K562 (cell line): ENCODE results near the gene PPAT. TPM values are rescaled to one million over a fixed set of nuclear protein-coding genes. Genes with fewer than 3 reads are reported as not detected.
A peak's percentile ranks its signal among the peaks of the same experiment; 100 is the strongest.

Source experiments
- BMI1 ChIP-seq: fragments of 150-350 bp; IDR thresholded peaks from 2 replicates; pipeline ENCODE4 v1.6.1; 2014; ENCODE audit warnings: low read length
- HNRNPL ChIP-seq: fragments of 200-400 bp; formaldehyde crosslinking; IDR thresholded peaks from 2 replicates; pipeline ENCODE4 v1.6.1; 2017; ENCODE audit warnings: low read depth, mild to moderate bottlenecking, low read length
- ILF3 ChIP-seq: fragments of 450-650 bp; IDR thresholded peaks from 2 replicates; pipeline ENCODE4 v1.6.1; 2018; ENCODE audit warnings: antibody characterized with exemption, mild to moderate bottlenecking, moderate library complexity, borderline replicate concordance
- KHSRP ChIP-seq: fragments of 450-650 bp; IDR thresholded peaks from 2 replicates; pipeline ENCODE4 v1.6.1; 2017
- MEIS2 ChIP-seq: fragments of 450-650 bp; IDR thresholded peaks from 2 replicates; pipeline ENCODE4 v1.6.1; 2014; ENCODE audit warnings: mild to moderate bottlenecking; ENCODE audit not compliant: partially characterized antibody
- NCOA6 ChIP-seq: fragments of 450-650 bp; IDR thresholded peaks from 2 replicates; pipeline ENCODE4 v1.6.1; 2017; ENCODE audit warnings: mild to moderate bottlenecking
- PHTF2 ChIP-seq: fragments of 250-450 bp; sonication (Bioruptor Pico); IDR thresholded peaks from 2 replicates; pipeline ENCODE4 v1.5.0; 2021; ENCODE audit warnings: mild to moderate bottlenecking
- PRMT5 ChIP-seq: sonication (generic); formaldehyde crosslinking; IDR thresholded peaks from 2 replicates; pipeline ENCODE4 v1.5.0; 2020; ENCODE audit warnings: missing genetic modification reagents
- RFX1 ChIP-seq: fragments of 450-650 bp; IDR thresholded peaks from 2 replicates; pipeline ENCODE4 v1.6.1; 2016; ENCODE audit warnings: mild to moderate bottlenecking, moderate library complexity
- TAF7 ChIP-seq: fragments of 450-650 bp; IDR thresholded peaks from 2 replicates; pipeline ENCODE4 v1.6.1; 2016; ENCODE audit warnings: missing genetic modification characterization, missing compliant biosample characterization
- TARDBP ChIP-seq: fragments of 450-650 bp; IDR thresholded peaks from 2 replicates; pipeline ENCODE4 v1.6.1; 2016
- WHSC1 ChIP-seq: IDR thresholded peaks from one replicate; pipeline ENCODE4 v1.6.1; 2012; ENCODE audit warnings: low read length, control low read depth, inconsistent platforms
- YY1 ChIP-seq, 3 experiments: IDR thresholded peaks; 2 replicates each; pipeline ENCODE4 v1.6.1; 2011; ENCODE audit warnings: low read length in 2 of 3, mild to moderate bottlenecking in 2 of 3, moderate library complexity in 2 of 3, borderline replicate concordance in 1 of 3, control low read depth in 1 of 3, low read depth in 1 of 3; ENCODE audit not compliant: insufficient read depth in 3 of 3, insufficient replicate concordance in 2 of 3, control insufficient read depth in 1 of 3, insufficient read length in 1 of 3; ENCODE audit errors: extremely low read depth in 1 of 3
- ZC3H4 ChIP-seq: sonication (generic); formaldehyde crosslinking; IDR thresholded peaks from 2 replicates; pipeline ENCODE4 v1.9.0; 2021; ENCODE audit warnings: missing genetic modification reagents, borderline replicate concordance
- ZC3H8 ChIP-seq: fragments of 450-650 bp; IDR thresholded peaks from 2 replicates; pipeline ENCODE4 v1.6.1; 2017
- ZFP36 ChIP-seq: fragments of 150-350 bp; IDR thresholded peaks from 2 replicates; pipeline ENCODE4 v1.6.1; 2018; ENCODE audit warnings: low read length, low read depth; ENCODE audit not compliant: partially characterized antibody
- ZNF507 ChIP-seq: conservative IDR thresholded peaks from 2 replicates; pipeline ENCODE4 v1.6.1; 2017; ENCODE audit warnings: missing genetic modification characterization, missing compliant biosample characterization
- ZNF766 ChIP-seq: fragments of 200-800 bp; sonication (Bioruptor generic); conservative IDR thresholded peaks from 2 replicates; pipeline ENCODE4 v1.6.1; 2016; ENCODE audit warnings: missing genetic modification characterization, missing compliant biosample characterization
- polyA plus RNA-seq, 8 experiments: library from polyadenylated mRNA; depleted of rRNA in 4 of 8; stranded (reverse) in 5 of 8; unstranded in 3 of 8; fragments of >200 nt; fragmentation: Nextera tagmentation in 2 of 8; fragmentation: Illumina TruSeq in 1 of 8; extraction: Ambion mirVana in 2 of 8; extraction: Trizol in 1 of 8; gene quantifications; 2 replicates each; pipeline versions ENCODE4 v1.2.1 to v1.2.3, GENCODE V29; 2011 to 2014; ENCODE audit warnings: inconsistent platforms in 1 of 8, missing spikeins in 1 of 8
- total RNA-seq, 7 experiments: library from RNA; depleted of rRNA in 6 of 7; stranded (reverse); fragments of >200 nt in 6 of 7; fragmentation: Illumina TruSeq in 2 of 7; extraction: Trizol in 2 of 7; gene quantifications; 2 replicates each; pipeline versions ENCODE4 v1.2.1 to v1.2.3, GENCODE V29; 2011 to 2021; ENCODE audit warnings: low replicate concordance in 1 of 7
- TF ChIP-seq, protein P1 (sequence below): sonication (generic); IDR thresholded peaks from 2 replicates; pipeline ENCODE4 v1.6.1; 2016
- TF ChIP-seq, protein P2 (sequence below): sonication (generic); formaldehyde crosslinking; IDR thresholded peaks from 2 replicates; pipeline ENCODE4 v1.8.1; 2022; ENCODE audit warnings: missing genetic modification reagents
- TF ChIP-seq, protein P3 (sequence below): fragments of 250-450 bp; sonication (Bioruptor Pico); IDR thresholded peaks from 2 replicates; pipeline ENCODE4 v1.8.0; 2021; ENCODE audit warnings: moderate library complexity, mild to moderate bottlenecking, inconsistent platforms
- TF ChIP-seq, protein P4 (sequence below), 2 experiments: fragments of 450-650 bp in 1 of 2; IDR thresholded peaks; 2 replicates each; pipeline ENCODE4 v1.6.1; 2011 to 2017; ENCODE audit warnings: low read depth in 2 of 2, antibody characterized with exemption in 1 of 2, borderline replicate concordance in 1 of 2, low read length in 1 of 2, mild to moderate bottlenecking in 1 of 2, mixed read lengths in 1 of 2; ENCODE audit not compliant: control insufficient read depth in 1 of 2

Gene PPAT
- total and polyA plus RNA-seq, 9 of the 15 experiments (the other 6 are each of a cell fraction or from before 2014, with no cell fraction given), result 36.2 to 75.8 (median 55.5) TPM

DNA sequence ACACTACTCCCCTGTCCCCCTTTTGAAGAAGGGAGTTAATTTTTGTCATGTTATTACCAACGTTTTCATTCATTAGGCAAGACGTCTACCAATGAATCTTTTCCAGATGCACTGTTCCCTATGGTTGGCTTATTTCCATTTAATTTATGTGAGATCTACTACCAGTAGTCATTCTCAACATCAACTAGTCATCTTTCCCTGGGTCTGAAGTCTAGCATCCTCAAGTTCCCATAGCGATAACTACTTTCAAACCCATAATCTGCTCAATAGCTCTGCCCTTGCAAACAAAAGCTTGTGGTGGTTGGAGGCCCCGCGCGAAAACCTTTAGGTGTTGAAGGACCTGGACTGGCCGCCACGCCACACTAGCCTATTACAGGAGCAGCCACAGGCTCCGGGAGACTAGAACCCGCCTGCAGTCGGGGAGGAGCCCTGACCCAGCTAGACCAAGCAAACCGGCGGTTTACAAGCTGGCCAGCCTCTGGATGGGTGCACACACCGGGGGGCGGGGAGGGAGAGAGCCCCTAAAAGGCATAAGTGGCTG lies 746 bp downstream of the PPAT start (continued):
- TF ChIP-seq YY1 (IDR thresholded peaks at IDR 0.05; ENCODE audit: borderline replicate concordance in 1 of 3, control insufficient read depth in 1 of 3, extremely low read depth in 1 of 3, insufficient read depth in 3 of 3, insufficient read length in 1 of 3, insufficient replicate concordance in 2 of 3, low read depth in 1 of 3, low read length in 2 of 3) (peak in 1 of 3 experiments; percentile 43), BMI1 (no peak), ZNF766 (CRISPR knock-in tag) (no peak), PHTF2 (CRISPR knock-in tag) (no peak), TARDBP (0 out of 2 replicates have a peak, but pooled peaks have one; percentile 6), MEIS2 (peak; percentile 14), HNRNPL (no peak), WHSC1 (no peak), ILF3 (no peak), ZC3H8 (no peak), RFX1 (peak; percentile 35; the same call in 1 of the 2 replicates), ZFP36 (no peak), KHSRP (no peak), PRMT5 (no peak), ZNF507 (no peak), NCOA6 (no peak), TAF7 (tag) (no peak), ZC3H4 (0 out of 2 replicates have a peak, but pooled peaks have one; percentile 59)
- TF ChIP-seq, protein P1, sequence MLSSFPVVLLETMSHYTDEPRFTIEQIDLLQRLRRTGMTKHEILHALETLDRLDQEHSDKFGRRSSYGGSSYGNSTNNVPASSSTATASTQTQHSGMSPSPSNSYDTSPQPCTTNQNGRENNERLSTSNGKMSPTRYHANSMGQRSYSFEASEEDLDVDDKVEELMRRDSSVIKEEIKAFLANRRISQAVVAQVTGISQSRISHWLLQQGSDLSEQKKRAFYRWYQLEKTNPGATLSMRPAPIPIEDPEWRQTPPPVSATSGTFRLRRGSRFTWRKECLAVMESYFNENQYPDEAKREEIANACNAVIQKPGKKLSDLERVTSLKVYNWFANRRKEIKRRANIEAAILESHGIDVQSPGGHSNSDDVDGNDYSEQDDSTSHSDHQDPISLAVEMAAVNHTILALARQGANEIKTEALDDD, result peak; percentile 81
- TF ChIP-seq, protein P2, sequence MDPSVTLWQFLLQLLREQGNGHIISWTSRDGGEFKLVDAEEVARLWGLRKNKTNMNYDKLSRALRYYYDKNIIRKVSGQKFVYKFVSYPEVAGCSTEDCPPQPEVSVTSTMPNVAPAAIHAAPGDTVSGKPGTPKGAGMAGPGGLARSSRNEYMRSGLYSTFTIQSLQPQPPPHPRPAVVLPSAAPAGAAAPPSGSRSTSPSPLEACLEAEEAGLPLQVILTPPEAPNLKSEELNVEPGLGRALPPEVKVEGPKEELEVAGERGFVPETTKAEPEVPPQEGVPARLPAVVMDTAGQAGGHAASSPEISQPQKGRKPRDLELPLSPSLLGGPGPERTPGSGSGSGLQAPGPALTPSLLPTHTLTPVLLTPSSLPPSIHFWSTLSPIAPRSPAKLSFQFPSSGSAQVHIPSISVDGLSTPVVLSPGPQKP (CRISPR knock-in tag), result no peak
- TF ChIP-seq, protein P3, sequence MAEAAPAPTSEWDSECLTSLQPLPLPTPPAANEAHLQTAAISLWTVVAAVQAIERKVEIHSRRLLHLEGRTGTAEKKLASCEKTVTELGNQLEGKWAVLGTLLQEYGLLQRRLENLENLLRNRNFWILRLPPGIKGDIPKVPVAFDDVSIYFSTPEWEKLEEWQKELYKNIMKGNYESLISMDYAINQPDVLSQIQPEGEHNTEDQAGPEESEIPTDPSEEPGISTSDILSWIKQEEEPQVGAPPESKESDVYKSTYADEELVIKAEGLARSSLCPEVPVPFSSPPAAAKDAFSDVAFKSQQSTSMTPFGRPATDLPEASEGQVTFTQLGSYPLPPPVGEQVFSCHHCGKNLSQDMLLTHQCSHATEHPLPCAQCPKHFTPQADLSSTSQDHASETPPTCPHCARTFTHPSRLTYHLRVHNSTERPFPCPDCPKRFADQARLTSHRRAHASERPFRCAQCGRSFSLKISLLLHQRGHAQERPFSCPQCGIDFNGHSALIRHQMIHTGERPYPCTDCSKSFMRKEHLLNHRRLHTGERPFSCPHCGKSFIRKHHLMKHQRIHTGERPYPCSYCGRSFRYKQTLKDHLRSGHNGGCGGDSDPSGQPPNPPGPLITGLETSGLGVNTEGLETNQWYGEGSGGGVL (CRISPR knock-in tag), result no peak
- TF ChIP-seq, protein P4, sequence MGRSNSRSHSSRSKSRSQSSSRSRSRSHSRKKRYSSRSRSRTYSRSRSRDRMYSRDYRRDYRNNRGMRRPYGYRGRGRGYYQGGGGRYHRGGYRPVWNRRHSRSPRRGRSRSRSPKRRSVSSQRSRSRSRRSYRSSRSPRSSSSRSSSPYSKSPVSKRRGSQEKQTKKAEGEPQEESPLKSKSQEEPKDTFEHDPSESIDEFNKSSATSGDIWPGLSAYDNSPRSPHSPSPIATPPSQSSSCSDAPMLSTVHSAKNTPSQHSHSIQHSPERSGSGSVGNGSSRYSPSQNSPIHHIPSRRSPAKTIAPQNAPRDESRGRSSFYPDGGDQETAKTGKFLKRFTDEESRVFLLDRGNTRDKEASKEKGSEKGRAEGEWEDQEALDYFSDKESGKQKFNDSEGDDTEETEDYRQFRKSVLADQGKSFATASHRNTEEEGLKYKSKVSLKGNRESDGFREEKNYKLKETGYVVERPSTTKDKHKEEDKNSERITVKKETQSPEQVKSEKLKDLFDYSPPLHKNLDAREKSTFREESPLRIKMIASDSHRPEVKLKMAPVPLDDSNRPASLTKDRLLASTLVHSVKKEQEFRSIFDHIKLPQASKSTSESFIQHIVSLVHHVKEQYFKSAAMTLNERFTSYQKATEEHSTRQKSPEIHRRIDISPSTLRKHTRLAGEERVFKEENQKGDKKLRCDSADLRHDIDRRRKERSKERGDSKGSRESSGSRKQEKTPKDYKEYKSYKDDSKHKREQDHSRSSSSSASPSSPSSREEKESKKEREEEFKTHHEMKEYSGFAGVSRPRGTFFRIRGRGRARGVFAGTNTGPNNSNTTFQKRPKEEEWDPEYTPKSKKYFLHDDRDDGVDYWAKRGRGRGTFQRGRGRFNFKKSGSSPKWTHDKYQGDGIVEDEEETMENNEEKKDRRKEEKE (IDR thresholded peaks at IDR 0.05; ENCODE audit: borderline replicate concordance in 1 of 2, control insufficient read depth in 1 of 2, low read depth in 2 of 2, low read length in 1 of 2), result no peak
